Measurements from ENCODE around the gene CACNA2D3.

Gene CACNA2D3

DNA sequence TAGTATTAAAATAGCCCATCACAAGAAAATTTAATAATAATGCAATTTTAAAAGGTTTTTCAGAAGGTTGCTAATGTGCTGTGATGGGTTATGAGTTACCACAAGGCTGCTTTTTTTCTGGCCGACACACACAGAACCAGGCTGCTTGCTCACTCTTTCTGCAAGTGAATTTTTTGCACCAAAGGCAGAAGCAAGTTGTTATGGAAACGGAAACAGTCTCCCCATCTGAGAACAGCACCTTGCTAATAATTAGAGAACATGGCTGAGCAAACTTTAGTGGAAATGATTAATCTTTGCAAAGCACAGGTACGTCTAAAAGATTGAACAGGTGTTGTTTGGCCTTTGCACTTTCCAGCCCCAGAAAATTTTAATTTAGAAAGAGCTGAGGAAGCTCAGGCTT is 51.0 kb downstream of the CACNA2D3 start:
- DNase-seq, result no peak

- no peak for DNase-seq
Observed at GRCh38 chr3:54176106-54176505, 53.8 kb downstream of the CACNA2D3 start.

GRCh38 chr3:54177816-54178215 is 55.5 kb downstream of the CACNA2D3 start:
- no peak for DNase-seq

DNA sequence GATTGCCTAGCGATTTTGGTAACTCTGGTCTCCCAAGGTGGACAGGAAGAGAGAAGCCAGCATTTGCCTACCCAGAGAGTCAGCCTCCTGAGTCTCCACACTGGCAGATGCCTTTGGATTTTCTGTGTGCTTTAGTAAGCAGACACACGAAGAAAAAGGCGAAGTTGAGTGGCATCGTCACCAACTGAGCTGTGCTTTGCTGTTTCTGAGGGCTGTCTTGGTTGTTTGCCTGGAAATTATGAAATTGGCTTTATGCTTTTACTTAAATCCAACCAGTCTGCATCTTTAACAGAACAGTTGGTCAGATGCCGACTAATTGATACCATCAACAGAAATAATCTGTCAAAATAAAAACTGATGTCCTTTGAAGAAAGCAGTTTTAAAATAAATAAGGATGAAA is 56.0 kb downstream of the CACNA2D3 start:
- no peak for DNase-seq

DNA sequence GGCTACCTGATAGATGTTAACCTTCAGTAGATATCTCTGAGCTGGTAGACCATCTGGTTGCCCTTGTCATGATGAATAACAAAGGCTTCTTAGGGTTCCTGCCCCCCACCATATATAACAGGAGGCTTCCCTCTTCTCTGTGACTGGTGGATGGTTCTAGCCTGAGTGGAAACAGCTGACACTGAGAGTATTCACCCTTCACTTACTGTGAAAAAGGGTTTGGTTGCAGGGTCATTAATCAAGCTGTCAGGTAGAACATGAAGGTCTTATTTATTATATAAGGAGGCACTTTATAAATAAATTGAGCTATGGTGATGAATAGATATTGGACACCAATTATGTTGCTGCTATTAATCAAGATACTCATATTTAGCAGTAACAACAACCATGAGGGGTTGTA is 58.6 kb downstream of the CACNA2D3 start:
- DNase-seq, result no peak

GRCh38 chr3:54182242-54182641 is 59.9 kb downstream of the CACNA2D3 start:
- DNase-seq, result no peak

DNA sequence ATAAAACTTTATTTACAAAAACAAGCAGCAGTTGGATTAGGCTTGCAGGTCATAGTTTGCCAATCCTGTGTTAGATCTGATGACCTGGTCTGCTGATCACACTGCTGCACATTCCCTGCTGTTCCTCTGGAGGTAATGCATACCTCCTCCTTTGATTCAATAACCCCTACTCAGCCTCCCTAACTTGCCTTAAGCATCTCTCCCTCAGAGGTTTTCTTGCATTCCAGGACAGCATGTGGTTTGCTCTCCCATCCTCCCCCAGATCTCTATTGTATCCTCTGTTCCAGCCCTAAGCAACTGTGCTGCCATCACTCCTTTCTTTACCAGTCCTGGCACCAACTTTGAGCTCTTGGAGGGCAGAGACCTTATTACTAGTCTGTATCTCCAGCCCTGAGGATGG is 63.4 kb downstream of the CACNA2D3 start:
- DNase-seq, result no peak

DNA sequence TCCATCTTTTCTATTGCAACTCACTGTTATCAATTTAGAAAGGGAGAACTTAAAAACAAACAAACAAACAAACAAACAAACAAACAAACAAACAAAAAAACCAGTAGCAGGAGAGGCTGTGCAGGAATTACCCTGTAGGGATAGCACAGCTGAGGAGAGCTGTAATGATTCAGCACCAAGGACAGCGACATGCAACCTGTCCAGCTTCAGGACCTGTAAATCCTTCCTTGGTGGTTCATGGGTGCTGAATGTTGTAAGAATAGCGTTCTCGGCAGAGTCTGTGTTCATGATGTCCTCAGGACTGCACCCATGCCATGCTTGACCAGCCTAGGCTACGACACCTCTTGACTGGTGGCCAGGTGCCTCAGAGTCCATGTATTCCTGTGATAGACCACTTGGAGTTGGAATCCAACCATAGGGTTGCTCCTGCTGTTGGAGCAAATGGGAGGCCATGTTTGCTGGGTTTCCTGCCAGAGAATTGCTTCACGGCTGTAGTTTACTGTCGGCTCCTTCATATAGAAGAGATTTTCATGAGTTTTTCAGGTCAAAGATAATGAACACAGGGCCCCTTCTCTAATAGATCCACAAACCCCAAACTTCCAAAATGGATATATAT is 65.9 kb downstream of the CACNA2D3 start:
- DNase-seq, result peak; percentile 16

GRCh38 chr3:54191220-54191619 is 68.9 kb downstream of the CACNA2D3 start:
- DNase-seq, result no peak

DNA sequence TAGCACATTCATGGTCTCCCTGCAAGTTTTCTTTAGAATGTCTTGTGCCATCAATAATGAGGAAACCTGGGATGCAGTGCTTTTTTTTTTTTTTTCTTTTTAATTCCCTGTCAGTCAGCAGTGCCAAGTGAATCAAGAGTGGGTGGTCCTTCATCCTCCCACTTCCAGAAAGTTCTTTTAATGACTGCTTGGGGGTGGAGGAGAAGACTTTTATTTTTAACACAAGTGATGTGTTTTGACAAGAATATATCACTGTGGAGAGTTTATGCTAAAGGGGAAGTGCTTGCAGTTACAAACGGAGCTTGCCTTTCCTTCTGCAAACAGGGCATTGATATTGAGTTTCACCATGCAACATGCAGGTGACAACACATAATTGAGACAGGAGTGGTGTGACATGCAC is 69.7 kb downstream of the CACNA2D3 start:
- DNase-seq, result no peak

DNA sequence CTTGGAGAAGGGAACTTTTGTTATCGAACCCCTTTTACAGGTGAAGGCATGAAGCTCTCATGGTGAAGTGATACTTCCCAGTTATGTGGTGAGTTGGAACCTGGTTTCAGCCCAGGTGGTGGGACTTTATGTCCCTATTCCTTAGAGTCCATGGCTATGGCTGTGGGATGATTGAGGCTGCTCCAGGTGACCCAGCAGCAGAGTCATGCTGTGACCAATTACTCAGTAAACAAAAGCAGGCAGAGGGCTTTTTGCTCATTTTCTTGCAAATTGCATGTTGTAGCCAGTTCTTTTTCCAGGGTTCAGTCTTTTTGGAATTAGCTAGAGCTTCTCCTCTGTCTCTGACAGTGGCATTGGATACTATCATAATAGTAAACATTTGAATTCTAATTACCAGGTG is 70.7 kb downstream of the CACNA2D3 start:
- DNase-seq, result no peak

DNA sequence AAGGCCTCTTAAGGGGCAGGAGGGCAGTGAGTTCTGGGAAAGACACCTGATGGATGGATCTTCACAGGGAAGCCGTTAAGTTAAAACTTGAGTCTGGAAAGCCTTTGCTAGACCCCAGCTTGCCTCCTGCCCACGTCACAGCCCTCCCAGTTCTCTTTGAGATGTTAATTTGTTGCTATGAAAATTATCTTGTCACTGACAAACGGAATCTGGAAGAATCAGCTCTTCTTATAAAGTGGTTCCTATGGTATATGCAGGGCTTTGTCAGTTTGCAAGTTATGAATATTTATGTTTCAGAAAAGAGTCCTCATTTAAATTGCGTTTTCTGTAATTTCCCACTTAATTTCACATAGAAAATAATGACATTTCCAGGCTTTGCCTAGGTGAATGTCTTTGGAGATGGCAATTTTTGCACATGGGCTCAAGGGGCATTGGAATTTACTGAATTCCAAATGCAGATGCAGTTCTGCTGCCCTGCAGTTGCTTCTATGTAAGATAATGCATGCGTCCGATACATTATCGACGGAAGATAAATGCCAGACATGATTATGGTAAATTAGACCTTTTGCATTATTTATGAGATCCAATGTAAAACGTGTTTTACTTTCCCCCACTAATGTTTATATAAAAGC is 74.1 kb downstream of the CACNA2D3 start:
- DNase-seq, result no peak

GRCh38 chr3:54197509-54197908 is 75.2 kb downstream of the CACNA2D3 start:
- DNase-seq, result no peak

- DNase-seq, result no peak
Observed at GRCh38 chr3:54198556-54198955, 76.2 kb downstream of the CACNA2D3 start.

DNA sequence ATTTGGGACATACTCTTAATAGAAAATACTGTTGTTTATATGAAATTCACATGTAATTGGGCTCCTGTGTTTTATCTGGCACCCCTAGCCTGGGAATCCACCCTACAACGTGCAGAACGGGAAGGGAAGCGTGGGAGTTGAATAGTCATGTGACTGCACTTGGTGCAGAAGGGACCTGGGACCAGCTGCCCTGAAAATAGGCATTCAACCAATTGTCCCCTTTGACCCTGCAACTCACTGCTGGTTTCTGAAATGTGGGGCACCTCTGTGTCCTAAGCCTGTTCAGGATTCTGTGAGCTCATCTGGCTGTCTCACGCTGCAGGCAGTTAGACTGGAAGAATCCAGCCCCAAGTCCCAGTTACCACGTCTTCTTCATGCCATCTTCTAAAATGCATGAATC is 79.7 kb downstream of the CACNA2D3 start:
- no peak for DNase-seq

DNA sequence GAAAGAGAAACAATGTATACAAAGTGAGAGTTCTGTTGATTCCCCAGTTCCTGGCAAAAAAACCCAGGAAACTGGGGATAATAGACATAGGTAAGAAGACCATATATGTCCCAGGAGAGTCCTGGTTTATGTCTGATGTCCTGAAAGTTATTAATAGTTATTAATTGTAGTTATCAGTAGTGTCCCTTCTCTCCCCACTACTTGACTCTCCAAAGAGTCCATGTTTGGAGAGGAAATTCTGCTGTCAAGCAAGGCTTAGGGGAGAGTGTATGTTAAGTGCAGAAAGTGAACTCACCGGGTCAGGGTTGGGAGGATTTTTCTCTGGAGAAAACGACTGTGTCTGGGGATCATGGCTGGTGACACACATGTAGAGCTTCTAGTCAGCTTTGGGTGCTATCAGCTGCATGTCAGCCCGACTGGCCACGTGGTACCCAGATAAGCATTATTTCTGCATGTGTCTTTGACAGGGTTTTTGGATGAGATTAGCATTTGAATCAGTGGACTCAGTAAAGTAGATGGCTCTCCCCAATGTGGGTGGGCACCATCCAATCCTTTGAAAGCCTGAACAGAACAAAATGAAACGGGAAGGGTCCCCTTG is 80.4 kb downstream of the CACNA2D3 start:
- no peak for DNase-seq

DNA sequence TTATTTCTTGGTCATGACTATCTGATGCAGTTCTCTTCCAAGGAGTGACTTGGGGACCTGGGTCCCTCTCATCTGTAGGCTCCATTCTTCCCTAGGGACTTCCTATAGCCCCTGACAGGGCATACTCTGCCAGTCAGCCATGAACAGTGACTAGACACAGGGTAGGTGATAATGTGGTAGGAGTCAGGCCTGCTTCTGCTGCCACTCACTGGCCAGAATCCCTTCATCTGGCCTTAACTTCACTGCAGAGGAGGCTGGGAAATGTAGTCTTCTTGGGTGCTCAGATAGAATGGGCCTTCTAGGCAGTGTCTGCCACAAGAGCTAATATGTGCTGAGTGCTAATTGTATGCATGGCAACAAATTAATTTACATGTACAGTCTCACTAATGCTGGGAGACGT is 84.5 kb downstream of the CACNA2D3 start:
- DNase-seq, result no peak

GRCh38 chr3:54211097-54211496 is 88.7 kb downstream of the CACNA2D3 start:
- DNase-seq, result no peak

- DNase-seq, result no peak
Observed at GRCh38 chr3:54212723-54213122, 90.4 kb downstream of the CACNA2D3 start.

DNA sequence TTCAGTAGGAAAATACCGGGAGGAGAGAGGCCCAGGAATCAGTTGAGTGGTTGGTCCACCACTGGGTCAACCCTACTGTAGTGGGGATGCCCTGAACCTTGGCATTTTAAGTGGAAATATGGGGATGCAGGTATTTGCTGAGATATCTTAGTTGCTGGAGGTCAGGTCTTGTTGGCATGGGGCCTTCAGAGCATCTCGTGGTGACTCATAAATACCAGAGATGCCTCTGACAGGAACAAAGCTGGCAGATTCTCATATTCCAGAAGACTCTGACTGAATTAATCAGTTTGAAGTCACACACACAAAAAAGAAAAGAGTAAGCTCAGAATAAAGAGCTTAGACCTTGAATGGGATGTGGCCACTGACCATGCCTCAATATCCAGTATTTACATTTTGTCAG is 91.6 kb downstream of the CACNA2D3 start:
- no peak for DNase-seq

DNA sequence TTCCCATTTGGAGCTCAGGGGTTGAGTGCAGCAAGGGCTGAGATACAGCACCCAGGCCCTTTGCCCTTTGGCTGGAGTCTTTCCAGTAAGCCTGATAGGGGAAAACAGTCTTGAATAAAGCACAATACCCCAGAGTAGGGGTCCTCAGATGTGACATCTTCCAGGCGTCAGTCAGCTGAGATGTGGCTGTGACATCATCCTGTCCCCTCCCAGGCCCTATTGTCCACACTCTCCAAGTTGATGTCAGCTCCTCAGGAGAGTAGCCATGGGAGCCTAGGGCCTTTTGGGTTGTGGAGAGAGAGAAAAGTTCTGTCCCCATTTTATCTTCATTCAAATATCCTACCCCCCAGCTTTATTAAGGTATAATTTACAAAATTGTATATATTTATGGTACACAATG is 92.5 kb downstream of the CACNA2D3 start:
- no peak for DNase-seq

DNA sequence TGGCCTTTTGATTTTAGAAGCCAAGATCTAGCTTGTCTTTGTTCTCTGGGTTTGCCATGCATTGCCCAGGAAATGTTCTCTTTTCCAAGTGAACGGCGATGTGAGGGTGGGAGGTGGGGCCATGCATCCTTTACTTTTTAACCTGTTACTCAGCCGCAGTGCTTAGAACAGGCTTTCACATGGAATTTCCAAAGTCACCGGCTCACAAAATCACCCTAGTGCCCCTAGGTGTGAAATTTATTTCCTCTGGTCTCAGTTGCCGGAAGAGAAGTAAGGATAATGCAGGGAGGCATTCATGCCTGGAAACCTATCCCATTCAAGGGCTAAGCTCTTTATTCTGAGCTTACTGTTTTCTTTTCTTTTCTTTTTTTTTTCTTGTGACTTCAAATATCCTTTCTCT is 93.2 kb downstream of the CACNA2D3 start:
- DNase-seq, result no peak

DNA sequence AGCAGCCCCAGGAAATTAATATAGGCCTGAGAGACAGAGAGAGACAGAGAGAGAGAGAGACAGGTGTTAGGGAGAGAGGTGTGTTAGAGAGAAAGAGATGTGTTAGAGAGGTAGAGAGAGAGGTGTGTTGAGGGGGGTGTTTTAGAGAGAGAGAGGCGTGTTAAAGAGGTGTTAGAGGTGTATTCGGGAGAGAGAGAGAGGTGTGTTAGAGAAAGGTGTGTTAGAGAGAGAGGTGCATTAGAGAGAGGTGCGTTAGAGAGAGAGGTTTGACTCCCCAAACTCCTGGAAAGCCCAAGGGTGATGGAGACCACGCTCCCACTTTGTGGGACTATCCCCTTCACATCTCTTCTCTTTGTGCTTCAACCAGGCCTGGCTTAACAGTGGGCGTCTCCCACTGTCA is 95.5 kb downstream of the CACNA2D3 start:
- no peak for DNase-seq

DNA sequence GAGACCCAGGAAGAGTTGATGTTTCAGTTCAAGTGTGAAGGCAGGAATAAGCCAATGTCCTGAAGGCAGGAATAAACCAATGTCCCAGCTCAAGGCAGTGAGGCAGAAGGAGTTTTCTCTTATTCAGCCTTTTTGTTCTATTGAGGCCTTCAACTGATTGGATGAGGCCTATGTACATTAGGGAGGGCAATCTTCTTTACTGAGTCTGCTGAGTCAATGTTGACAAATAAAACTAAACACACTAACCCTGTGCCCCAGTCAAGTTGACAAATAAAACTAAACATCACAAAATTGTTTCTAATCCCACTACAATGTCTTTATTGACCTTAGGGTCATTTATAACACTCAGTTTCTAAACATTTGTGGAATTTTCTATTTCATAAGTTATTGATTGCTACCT is 100.0 kb downstream of the CACNA2D3 start:
- no peak for DNase-seq

DNA sequence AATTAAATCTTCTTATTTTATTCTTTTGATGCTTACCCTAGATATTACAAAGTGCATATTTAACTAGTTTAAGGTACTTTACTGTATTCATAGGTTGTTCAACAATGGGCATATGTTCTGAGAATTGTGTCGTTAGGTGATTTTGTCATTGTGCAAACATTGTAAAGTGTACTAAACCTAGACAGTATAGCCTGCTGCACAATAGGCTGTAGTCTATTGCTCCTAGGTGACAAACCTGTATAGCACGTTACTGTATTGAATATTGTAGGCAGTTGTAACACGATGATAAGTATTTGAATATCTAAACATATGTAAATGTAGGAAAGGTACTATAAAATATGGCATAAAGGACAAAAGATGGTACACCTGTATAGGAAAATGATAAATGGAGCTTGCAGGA is 100.7 kb downstream of the CACNA2D3 start:
- DNase-seq, result no peak
